ENCODE results near the gene APP.
"Not testable (repeated sequence)": the region's sequence is repeated elsewhere in the genome, so short reads cannot be mapped to it uniquely, and the experiment has no call there.

Gene APP

DNA sequence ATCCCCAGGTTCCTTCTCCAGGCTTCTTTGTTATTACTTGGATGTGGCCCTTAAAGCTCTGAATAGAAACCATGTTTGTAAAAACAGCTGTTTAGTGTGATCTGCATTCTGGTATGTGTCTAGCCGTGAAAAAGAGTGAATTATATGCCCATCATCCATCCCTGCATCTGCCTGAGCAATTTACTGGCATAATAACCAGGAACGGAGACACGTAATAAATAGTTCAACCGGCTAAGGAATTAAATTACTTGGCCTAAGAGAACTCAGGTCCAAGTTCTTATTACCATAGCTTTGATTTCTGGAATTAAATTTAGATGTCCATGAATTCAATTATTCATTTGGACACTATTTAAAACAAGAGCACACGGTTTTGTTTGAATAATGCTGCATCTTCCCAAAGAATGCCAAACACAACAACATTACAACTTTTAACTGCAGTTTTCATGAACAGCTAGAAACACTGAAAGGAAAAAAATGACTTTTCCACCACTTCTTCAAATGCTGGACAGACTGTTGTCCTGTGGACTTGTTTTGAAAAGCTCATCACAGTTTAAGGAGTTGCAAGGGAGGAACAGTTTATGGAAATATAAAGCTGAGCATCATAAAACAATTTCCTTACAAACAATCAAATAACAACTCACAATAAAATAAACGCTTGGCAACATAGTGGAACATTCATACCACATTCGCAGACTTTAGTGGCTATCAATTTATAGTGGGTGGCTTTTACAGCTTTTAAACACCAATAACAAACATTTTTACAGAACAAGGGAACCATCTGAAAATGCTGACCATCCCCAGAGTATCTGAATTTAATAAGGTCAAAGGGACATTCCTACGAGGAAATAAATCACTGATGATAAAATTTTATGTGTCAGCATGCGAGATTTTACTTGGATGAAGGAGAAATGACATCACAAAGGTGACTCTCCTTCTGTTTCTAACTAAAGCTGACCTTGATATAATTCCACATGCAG, 144.7 kb downstream of the APP start:
- Histone ChIP-seq H2AFZ (ENCODE audit: low read length) (no peak overlapping the region), H3K4me3 (ENCODE audit: low read length, poor library complexity, severe bottlenecking) (no peak overlapping the region), H3K27me3 (ENCODE audit: insufficient read depth, low read length, poor library complexity, severe bottlenecking) (no peaks in the 10 kb centered on the region), H3K4me2 (ENCODE audit: low read depth, low read length, poor library complexity, severe bottlenecking) (no peak overlapping the region), H3K36me3 (ENCODE audit: insufficient read depth, low read length) (no peaks in the 10 kb centered on the region), H3K9me3 (ENCODE audit: insufficient read depth, low read depth, low read length) (no peaks in the 10 kb centered on the region; the same call in 1 of the 2 replicates), H3K9me2 (replicated peaks; ENCODE audit: low read depth, low read length) (no peaks in the 10 kb centered on the region), H4K20me1 (ENCODE audit: insufficient read depth, low read length, poor library complexity, severe bottlenecking) (no peaks in the 10 kb centered on the region), H3K79me2 (ENCODE audit: insufficient read depth, low read length) (no peaks in the 10 kb centered on the region), H3F3A (ENCODE audit: low read depth) (no peaks in the 10 kb centered on the region), H3K4me1 (ENCODE audit: insufficient read depth, low read length, poor library complexity, severe bottlenecking) (no peaks in the 10 kb centered on the region), H3K9ac (ENCODE audit: low read depth, low read length, poor library complexity, severe bottlenecking) (no peak overlapping the region)
- TF ChIP-seq EZH2phosphoT487 (IDR thresholded peaks at IDR 0.05; ENCODE audit: borderline replicate concordance): no peak
- TF ChIP-seq, protein P1, sequence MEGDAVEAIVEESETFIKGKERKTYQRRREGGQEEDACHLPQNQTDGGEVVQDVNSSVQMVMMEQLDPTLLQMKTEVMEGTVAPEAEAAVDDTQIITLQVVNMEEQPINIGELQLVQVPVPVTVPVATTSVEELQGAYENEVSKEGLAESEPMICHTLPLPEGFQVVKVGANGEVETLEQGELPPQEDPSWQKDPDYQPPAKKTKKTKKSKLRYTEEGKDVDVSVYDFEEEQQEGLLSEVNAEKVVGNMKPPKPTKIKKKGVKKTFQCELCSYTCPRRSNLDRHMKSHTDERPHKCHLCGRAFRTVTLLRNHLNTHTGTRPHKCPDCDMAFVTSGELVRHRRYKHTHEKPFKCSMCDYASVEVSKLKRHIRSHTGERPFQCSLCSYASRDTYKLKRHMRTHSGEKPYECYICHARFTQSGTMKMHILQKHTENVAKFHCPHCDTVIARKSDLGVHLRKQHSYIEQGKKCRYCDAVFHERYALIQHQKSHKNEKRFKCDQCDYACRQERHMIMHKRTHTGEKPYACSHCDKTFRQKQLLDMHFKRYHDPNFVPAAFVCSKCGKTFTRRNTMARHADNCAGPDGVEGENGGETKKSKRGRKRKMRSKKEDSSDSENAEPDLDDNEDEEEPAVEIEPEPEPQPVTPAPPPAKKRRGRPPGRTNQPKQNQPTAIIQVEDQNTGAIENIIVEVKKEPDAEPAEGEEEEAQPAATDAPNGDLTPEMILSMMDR (conservative IDR thresholded peaks at IDR 0.05; ENCODE audit: low read length): no peak

DNA sequence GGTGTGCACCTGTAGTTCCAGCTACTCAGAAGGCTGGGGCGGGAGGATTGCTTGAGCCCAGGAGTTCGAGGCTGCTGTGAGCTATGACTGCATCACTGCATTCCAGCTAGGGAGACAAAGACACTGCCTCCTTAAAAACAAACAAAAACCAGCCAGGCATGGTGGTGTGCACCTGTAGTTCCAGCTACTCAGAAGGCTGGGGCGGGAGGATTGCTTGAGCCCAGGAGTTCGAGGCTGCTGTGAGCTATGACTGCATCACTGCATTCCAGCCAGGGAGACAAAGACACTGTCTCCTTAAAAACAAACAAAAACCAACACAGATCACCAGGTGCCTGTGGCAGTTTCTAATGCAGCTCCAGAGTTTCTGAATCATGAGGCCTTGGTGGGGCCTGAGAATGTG, 147.2 kb downstream of the APP start:
- H3F3A ChIP-seq (ENCODE audit: low read depth); H3K27me3 ChIP-seq (ENCODE audit: insufficient read depth, low read length, poor library complexity, severe bottlenecking); H3K9me3 ChIP-seq (ENCODE audit: insufficient read depth, low read depth, low read length); H3K79me2 ChIP-seq (ENCODE audit: insufficient read depth, low read length); H3K9me2 ChIP-seq (replicated peaks; ENCODE audit: low read depth, low read length); H3K9ac ChIP-seq (ENCODE audit: low read depth, low read length, poor library complexity, severe bottlenecking); H3K36me3 ChIP-seq (ENCODE audit: insufficient read depth, low read length); H3K4me1 ChIP-seq (ENCODE audit: insufficient read depth, low read length, poor library complexity, severe bottlenecking); H3K4me2 ChIP-seq (ENCODE audit: low read depth, low read length, poor library complexity, severe bottlenecking); H3K4me3 ChIP-seq (ENCODE audit: low read length, poor library complexity, severe bottlenecking); H2AFZ ChIP-seq (ENCODE audit: low read length); H4K20me1 ChIP-seq (ENCODE audit: insufficient read depth, low read length, poor library complexity, severe bottlenecking): not testable (repeated sequence)

DNA sequence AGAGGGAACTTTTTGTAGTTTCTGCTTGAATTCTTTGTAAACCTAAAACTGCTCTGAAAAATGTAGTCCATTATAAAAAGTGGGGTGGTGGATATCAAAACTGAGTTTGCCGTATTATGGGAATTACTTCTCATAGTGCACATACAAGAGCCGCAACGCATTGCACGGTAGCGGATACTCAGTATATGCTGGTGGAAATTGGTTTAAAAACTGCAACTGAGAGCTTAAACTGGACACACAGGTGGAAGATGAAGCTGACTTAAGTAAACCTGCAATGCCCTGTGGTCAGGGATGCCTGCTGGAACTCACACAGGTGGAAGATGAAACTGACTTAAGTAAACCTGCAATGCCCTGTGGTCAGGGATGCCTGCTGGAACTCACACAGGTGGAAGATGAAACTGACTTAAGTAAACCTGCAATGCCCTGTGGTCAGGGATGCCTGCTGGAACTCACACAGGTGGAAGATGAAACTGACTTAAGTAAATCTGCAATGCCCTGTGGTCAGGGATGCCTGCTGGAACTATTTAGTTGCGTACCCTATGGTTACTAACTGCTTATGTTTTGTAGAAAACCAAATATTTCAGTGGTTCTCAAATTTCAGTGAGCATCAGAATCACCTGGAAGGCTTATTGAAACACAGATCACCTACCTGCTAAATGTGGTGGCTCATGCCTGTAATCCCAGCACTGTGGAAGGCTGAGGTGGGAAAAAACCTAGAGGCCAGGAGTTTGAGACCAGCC, 147.8 kb downstream of the APP start:
- H3K9me2 ChIP-seq (replicated peaks; ENCODE audit: low read depth, low read length); H3F3A ChIP-seq (ENCODE audit: low read depth); H3K36me3 ChIP-seq (ENCODE audit: insufficient read depth, low read length); H3K4me1 ChIP-seq (ENCODE audit: insufficient read depth, low read length, poor library complexity, severe bottlenecking); H3K79me2 ChIP-seq (ENCODE audit: insufficient read depth, low read length); H4K20me1 ChIP-seq (ENCODE audit: insufficient read depth, low read length, poor library complexity, severe bottlenecking); H3K4me3 ChIP-seq (ENCODE audit: low read length, poor library complexity, severe bottlenecking); H3K4me2 ChIP-seq (ENCODE audit: low read depth, low read length, poor library complexity, severe bottlenecking); H3K9me3 ChIP-seq (ENCODE audit: insufficient read depth, low read depth, low read length); H3K9ac ChIP-seq (ENCODE audit: low read depth, low read length, poor library complexity, severe bottlenecking); H3K27me3 ChIP-seq (ENCODE audit: insufficient read depth, low read length, poor library complexity, severe bottlenecking); H2AFZ ChIP-seq (ENCODE audit: low read length): not testable (repeated sequence)

DNA sequence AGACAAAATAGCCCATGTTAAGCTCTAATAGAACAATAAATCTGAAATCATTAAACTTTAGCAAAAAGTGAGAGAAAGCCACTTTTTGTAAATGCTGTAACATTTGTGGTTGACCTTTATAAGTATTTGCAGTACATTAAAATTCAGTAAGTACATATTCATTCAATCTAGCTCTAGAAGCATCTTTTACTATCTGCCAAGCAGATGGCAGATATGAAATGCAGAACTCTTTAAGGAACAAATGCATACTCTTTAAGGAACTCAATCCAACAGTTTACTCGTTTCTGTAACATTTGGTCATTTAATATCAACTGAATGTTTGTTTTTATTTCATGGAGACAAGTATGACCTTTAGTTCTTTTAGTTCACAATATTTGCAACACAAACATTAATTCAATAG, 150.1 kb downstream of the APP start:
- Histone ChIP-seq H3K4me2 (ENCODE audit: low read depth, low read length, poor library complexity, severe bottlenecking) (no peak overlapping the region), H3K9me3 (ENCODE audit: insufficient read depth, low read depth, low read length) (no peaks in the 10 kb centered on the region; the same call in 1 of the 2 replicates), H3K27me3 (ENCODE audit: insufficient read depth, low read length, poor library complexity, severe bottlenecking) (no peaks in the 10 kb centered on the region), H3K36me3 (ENCODE audit: insufficient read depth, low read length) (no peaks in the 10 kb centered on the region), H2AFZ (ENCODE audit: low read length) (no peak overlapping the region), H4K20me1 (ENCODE audit: insufficient read depth, low read length, poor library complexity, severe bottlenecking) (no peaks in the 10 kb centered on the region), H3K9ac (ENCODE audit: low read depth, low read length, poor library complexity, severe bottlenecking) (no peak overlapping the region), H3K9me2 (replicated peaks; ENCODE audit: low read depth, low read length) (no peaks in the 10 kb centered on the region), H3K79me2 (ENCODE audit: insufficient read depth, low read length) (no peaks in the 10 kb centered on the region), H3K4me3 (ENCODE audit: low read length, poor library complexity, severe bottlenecking) (no peak overlapping the region), H3F3A (ENCODE audit: low read depth) (no peaks in the 10 kb centered on the region), H3K4me1 (ENCODE audit: insufficient read depth, low read length, poor library complexity, severe bottlenecking) (no peaks in the 10 kb centered on the region)
- TF ChIP-seq, protein P1 (conservative IDR thresholded peaks at IDR 0.05; ENCODE audit: low read length): no peak
- TF ChIP-seq EZH2phosphoT487 (IDR thresholded peaks at IDR 0.05; ENCODE audit: borderline replicate concordance): no peak

Measured in Loucy (cell line).